ENCODE results near the gene SPECC1L.
"Not testable (repeated sequence)": the region's sequence is repeated elsewhere in the genome, so short reads cannot be mapped to it uniquely, and the experiment has no call there.

- TF ChIP-seq CTCF, POLR2AphosphoS5 (IDR thresholded peaks at IDR 0.05): not testable (repeated sequence)
Measured at GRCh38 chr22:24256136-24256535, 14.5 kb upstream of the SPECC1L start.
